OCI-LY3 (cell line): Measurements from ENCODE around the gene AMY2A.
"Not testable (repeated sequence)": the region's sequence is repeated elsewhere in the genome, so short reads cannot be mapped to it uniquely, and the experiment has no call there.

Experiments
- CTCF ChIP-seq: fragments of 200-600, 300-600 bp; sonication (generic); IDR thresholded peaks from 2 replicates; pipeline ENCODE4 v1.5.1; 2014; ENCODE audit warnings: antibody characterized with exemption, low read length, low read depth
- EZH2phosphoT487 ChIP-seq: fragments of 200-600 bp; shearing (Covaris generic); IDR thresholded peaks from 2 replicates; pipeline ENCODE4 v1.6.1; 2018; ENCODE audit warnings: antibody characterized with exemption, mixed run types, low read depth

GRCh38 chr1:103602740-103603139 is 14.5 kb upstream of the AMY2A start:
- TF ChIP-seq CTCF, EZH2phosphoT487: not testable (repeated sequence)
